Measurements from ENCODE around the gene THEM5.

Gene THEM5

GRCh38 chr1:151822404-151822803, 31.1 kb downstream of the THEM5 start:
- no peak for TF ChIP-seq CTCF (IDR thresholded peaks at IDR 0.05; ENCODE audit: low read depth, low read length, missing control alignments)

GRCh38 chr1:151820940-151821339, 32.6 kb downstream of the THEM5 start:
- no peak for DNase-seq (ENCODE audit: low read depth)
- H3K4me3 ChIP-seq (ENCODE audit: low read depth, low read length): no peak overlapping the region
- TF ChIP-seq CTCF (IDR thresholded peaks at IDR 0.05; ENCODE audit: low read depth, low read length, missing control alignments): no peak

More at GRCh38 chr1:151822404-151822803, 31.1 kb downstream of the THEM5 start:
- no peak for DNase-seq (ENCODE audit: low read depth)
- no peak overlapping the region for H3K4me3 ChIP-seq (ENCODE audit: low read depth, low read length)

GRCh38 chr1:151819976-151820623, 33.4 kb downstream of the THEM5 start:
- no peak for TF ChIP-seq CTCF (IDR thresholded peaks at IDR 0.05; ENCODE audit: low read depth, low read length, missing control alignments)
- no peak overlapping the region for H3K4me3 ChIP-seq (ENCODE audit: low read depth, low read length)
- no peak for DNase-seq (ENCODE audit: low read depth)

GRCh38 chr1:151819227-151819835, 34.2 kb downstream of the THEM5 start:
- no peak overlapping the region for H3K4me3 ChIP-seq (ENCODE audit: low read depth, low read length)
- TF ChIP-seq CTCF (IDR thresholded peaks at IDR 0.05; ENCODE audit: low read depth, low read length, missing control alignments): no peak

GRCh38 chr1:151817353-151817730, 36.2 kb downstream of the THEM5 start:
- H3K4me3 ChIP-seq (ENCODE audit: low read depth, low read length): no peak overlapping the region
- TF ChIP-seq CTCF (IDR thresholded peaks at IDR 0.05; ENCODE audit: low read depth, low read length, missing control alignments): no peak
- no peak for DNase-seq (ENCODE audit: low read depth)

More at GRCh38 chr1:151819227-151819835, 34.2 kb downstream of the THEM5 start:
- no peak for DNase-seq (ENCODE audit: low read depth)

GRCh38 chr1:151816548-151817352, 36.8 kb downstream of the THEM5 start:
- DNase-seq (ENCODE audit: low read depth): no peak
- no peak overlapping the region for H3K4me3 ChIP-seq (ENCODE audit: low read depth, low read length)
- TF ChIP-seq CTCF (IDR thresholded peaks at IDR 0.05; ENCODE audit: low read depth, low read length, missing control alignments): no peak
